ENCODE results near the gene SLC25A21.

GRCh38 chr14:36859119-36859518 is 313.3 kb downstream of the SLC25A21 start:
- TF ChIP-seq CTCF (IDR thresholded peaks at IDR 0.05) = no peak
- no peak for TF ChIP-seq POLR2A (IDR thresholded peaks at IDR 0.05)

Data from esophagus squamous epithelium (tissue), 4 donors.